Measurements from ENCODE around the gene PML.
"Not testable (repeated sequence)": the region's sequence is repeated elsewhere in the genome, so short reads cannot be mapped to it uniquely, and the experiment has no call there.

Gene PML

GRCh38 chr15:73957276-73957675 lies 37.2 kb upstream of the PML start:
- DNase-seq (ENCODE audit: low read depth) = no peak
- TF ChIP-seq CTCF (IDR thresholded peaks at IDR 0.05; ENCODE audit: low read depth, low read length, missing control alignments) = no peak
- H3K4me3 ChIP-seq (ENCODE audit: low read depth, low read length) = no peak overlapping the region
- in situ Hi-C loops (cut with HindIII; ENCODE audit: low sequenced_read_pairs) = loop anchor here (5.0 kb wide), 1 partner anchor 85 kb away; no protein-coding TSS in a partner anchor

- no peak for TF ChIP-seq CTCF (IDR thresholded peaks at IDR 0.05; ENCODE audit: low read depth, low read length, missing control alignments)
- in situ Hi-C loops (cut with HindIII; ENCODE audit: low sequenced_read_pairs) = loop anchor here (5.0 kb wide), 1 partner anchor 85 kb away; no protein-coding TSS in a partner anchor
- H3K4me3 ChIP-seq (ENCODE audit: low read depth, low read length) = no peak overlapping the region
- no peak for DNase-seq (ENCODE audit: low read depth)
Measured at GRCh38 chr15:73957785-73958184, 36.7 kb upstream of the PML start.

GRCh38 chr15:73959012-73959581 lies 35.4 kb upstream of the PML start:
- DNase-seq (ENCODE audit: low read depth) = no peak
- TF ChIP-seq CTCF (IDR thresholded peaks at IDR 0.05; ENCODE audit: low read depth, low read length, missing control alignments) = no peak
- in situ Hi-C loops (cut with HindIII; ENCODE audit: low sequenced_read_pairs) = loop anchor here (5.0 kb wide), 1 partner anchor 83 kb away; no protein-coding TSS in a partner anchor
- H3K4me3 ChIP-seq (ENCODE audit: low read depth, low read length) = no peak overlapping the region

GRCh38 chr15:73959801-73960200 lies 34.7 kb upstream of the PML start:
- no peak for DNase-seq (ENCODE audit: low read depth)
- in situ Hi-C loops (cut with HindIII; ENCODE audit: low sequenced_read_pairs) = loop anchor here (5.0 kb wide), 1 partner anchor 82 kb away; no protein-coding TSS in a partner anchor
- no peak overlapping the region for H3K4me3 ChIP-seq (ENCODE audit: low read depth, low read length)
- no peak for TF ChIP-seq CTCF (IDR thresholded peaks at IDR 0.05; ENCODE audit: low read depth, low read length, missing control alignments)

GRCh38 chr15:73960472-73961070 lies 33.9 kb upstream of the PML start:
- H3K4me3 ChIP-seq (ENCODE audit: low read depth, low read length); DNase-seq (ENCODE audit: low read depth); in situ Hi-C loops (cut with HindIII; ENCODE audit: low sequenced_read_pairs): not testable (repeated sequence)

- no peak overlapping the region for H3K4me3 ChIP-seq (ENCODE audit: low read depth, low read length)
- no peak for TF ChIP-seq CTCF (IDR thresholded peaks at IDR 0.05; ENCODE audit: low read depth, low read length, missing control alignments)
- in situ Hi-C loops (cut with HindIII; ENCODE audit: low sequenced_read_pairs) = no loop called here
- DNase-seq (ENCODE audit: low read depth) = no peak
Measured at GRCh38 chr15:73962433-73962832, 32.1 kb upstream of the PML start.

GRCh38 chr15:73964736-73965093 lies 29.8 kb upstream of the PML start:
- no peak overlapping the region for H3K4me3 ChIP-seq (ENCODE audit: low read depth, low read length)
- peak; percentile 54 for DNase-seq (ENCODE audit: low read depth)
- in situ Hi-C loops (cut with HindIII; ENCODE audit: low sequenced_read_pairs) = no loop called here
- TF ChIP-seq CTCF (IDR thresholded peaks at IDR 0.05; ENCODE audit: low read depth, low read length, missing control alignments) = peak; percentile 98

All from astrocyte of the cerebellum (primary cell).